ENCODE measurements around the gene KCNN3. TPM values are rescaled to one million over a fixed set of nuclear protein-coding genes. Genes with fewer than 3 reads are reported as not detected.

Gene KCNN3
- total and polyA plus RNA-seq, 2 of the 13 experiments (the other 11 are each of a cell fraction or from before 2014, with no cell fraction given): not detected

GRCh38 chr1:154878371-154879037, 8.4 kb upstream of the KCNN3 start (continued):
- no peak for TF ChIP-seq ZHX2 (IDR thresholded peaks at IDR 0.05; ENCODE audit: low read depth)
- no peak for TF ChIP-seq ZHX2 (CRISPR knock-in tag; IDR thresholded peaks at IDR 0.05; ENCODE audit: borderline replicate concordance)
- no peak for TF ChIP-seq TRIM22 (IDR thresholded peaks at IDR 0.05)

All from HepG2 (cell line).